Activated naive CD4-positive, alpha-beta T cell treated with anti-CD3 and anti-CD28 coated beads, Interleukin-2, amount 10 ng/mL, durations not matched to agents 5 hours and 36 hours (primary cell): Measurements from ENCODE around the gene LHX3. TPM values are rescaled to one million over a fixed set of nuclear protein-coding genes. Genes with fewer than 3 reads are reported as not detected.

Experiments
- total RNA-seq, 2 experiments: library from RNA; stranded (reverse); gene quantifications; one replicate each; pipeline ENCODE4 v1.2.3, GENCODE V29; 2021

LHX3 gene
- not detected for total RNA-seq

DNA sequence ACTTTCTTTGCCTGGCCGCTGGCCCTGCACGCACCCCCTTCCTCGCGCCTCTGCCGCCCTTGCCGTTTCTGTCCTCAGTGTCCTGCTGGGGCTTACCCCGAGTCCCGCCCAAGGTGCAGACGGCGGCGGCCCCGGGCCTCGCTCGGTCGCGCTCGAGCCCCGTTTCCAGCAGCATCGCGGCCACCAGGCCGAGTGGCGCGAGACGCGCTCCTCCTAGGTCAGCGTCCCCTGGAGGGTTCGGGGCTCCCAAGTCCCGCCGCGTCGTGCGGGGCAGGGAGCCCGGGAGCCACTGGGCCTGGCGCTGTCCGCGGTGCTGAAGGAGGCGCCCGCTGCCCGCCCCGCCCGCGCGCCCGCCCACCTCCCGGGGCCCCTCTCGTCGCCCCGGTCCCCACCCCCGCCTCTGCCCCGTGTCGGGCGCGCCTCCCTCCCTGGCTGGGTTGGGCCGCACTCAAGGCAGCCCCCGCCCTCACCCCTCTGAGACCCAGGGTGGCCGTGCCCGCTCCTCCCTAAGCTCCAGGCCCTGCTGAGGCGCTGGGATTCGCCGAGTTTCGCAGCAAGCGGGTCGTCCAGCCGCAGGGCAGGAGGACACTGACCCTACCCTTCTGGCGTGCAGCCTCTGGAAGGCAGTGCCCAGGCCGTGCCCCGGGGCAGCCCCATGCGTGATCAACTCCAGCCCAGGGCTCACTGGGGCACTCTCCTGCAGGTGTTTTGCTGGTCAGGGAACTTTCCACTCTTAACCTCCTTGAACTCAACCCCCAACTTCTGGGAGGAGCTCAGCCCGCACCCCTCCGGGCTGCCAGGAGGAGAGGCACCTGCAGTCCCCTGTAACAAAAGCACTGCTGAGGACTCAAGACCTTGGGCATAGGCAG lies at the start of gene LHX3:
TSS of gene LHX3 (minus strand) at position 291 of the 869 bp plus-strand sequence. CDS start at position 175, 116 bp downstream.

DNA sequence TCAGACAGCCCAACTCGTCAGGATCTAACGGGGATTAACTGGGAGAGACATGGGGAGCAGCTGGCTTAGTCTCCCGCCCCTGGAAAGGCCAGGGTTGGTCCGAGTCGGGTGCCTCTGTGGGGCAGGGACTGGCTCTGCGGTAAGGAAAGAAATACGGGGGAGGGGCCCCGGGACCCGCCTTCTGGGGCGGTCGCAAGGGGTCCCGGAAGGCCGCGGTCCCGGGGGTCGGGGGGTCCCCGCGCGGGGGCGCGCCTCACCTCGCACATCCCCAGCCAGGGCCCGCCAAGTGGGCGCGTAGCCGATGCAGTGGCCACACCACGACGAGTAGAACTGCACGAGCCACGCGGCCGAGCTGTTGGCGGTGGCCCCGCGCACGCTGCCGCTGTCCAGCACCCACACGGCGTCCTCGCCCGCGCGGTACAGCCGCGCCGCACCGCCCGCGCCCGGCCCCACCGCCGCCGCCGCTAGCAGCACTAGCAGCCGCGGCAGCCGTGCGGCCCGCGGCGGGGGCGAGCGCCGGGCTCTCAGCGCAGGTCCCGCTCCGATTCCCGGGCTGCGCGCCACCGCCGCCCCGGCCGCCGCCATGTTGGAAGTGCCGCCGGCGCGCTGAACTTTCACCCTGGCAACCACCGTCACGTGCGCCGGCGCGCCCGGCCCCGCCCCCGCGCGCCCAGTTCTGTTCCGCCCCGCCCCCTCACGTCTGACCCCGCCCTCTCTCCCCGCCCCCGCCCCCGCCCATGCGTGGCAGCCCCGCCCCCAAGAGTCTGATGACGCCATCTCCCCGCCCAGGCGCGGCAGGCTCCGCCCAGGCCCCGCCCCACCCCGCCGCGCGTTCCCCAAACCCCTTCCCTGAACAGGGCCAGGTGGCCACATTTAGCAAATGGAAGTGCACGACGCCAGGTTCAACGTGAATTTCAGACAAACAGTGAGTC lies 40.6 kb upstream of the LHX3 start, which contains the start of gene QSOX2:
TSS of gene QSOX2 (minus strand) at position 594 of the 932 bp plus-strand sequence. CDS start at position 585, 9 bp downstream.

Other genes with a start within 250 kb of the LHX3 start
- gene UBAC1, start 243.8 kb downstream of the LHX3 start, total RNA-seq: 10 to 100 TPM; 24.3 to 28.5 TPM
- 1 to 10 TPM; 8.3 to 8.7 TPM for gene NACC2, start 109.8 kb downstream of the LHX3 start, total RNA-seq
- gene TMEM250, start 86.3 kb downstream of the LHX3 start, total RNA-seq: 10 to 100 TPM; 51.2 to 52.6 TPM
- gene QSOX2, start 40.7 kb upstream of the LHX3 start, total RNA-seq: 10 to 100 TPM; 11.3 to 12.5 TPM
- gene CCDC187, start 99.0 kb upstream of the LHX3 start, total RNA-seq: under 1 TPM in 1 of 2 experiments, not detected in 1; 0.08 TPM
- 1 to 10 TPM; 7.0 to 7.3 TPM for gene GPSM1, start 122.4 kb upstream of the LHX3 start, total RNA-seq
- gene DNLZ, start 158.6 kb upstream of the LHX3 start, total RNA-seq: 10 to 100 TPM; 16.8 TPM
- under 1 TPM; 0.22 to 0.35 TPM for gene CARD9, start 168.5 kb upstream of the LHX3 start, total RNA-seq
- gene SNAPC4, start 195.0 kb upstream of the LHX3 start, total RNA-seq: 10 to 100 TPM; 11.6 to 13.2 TPM
- 10 to 100 TPM; 76.4 to 77.3 TPM for gene ENTR1, start 205.5 kb upstream of the LHX3 start, total RNA-seq
- gene PMPCA, start 205.5 kb upstream of the LHX3 start, total RNA-seq: 10 to 100 TPM; 51.5 to 56.2 TPM
- gene INPP5E, start 234.7 kb upstream of the LHX3 start, total RNA-seq: 10 to 100 TPM; 19.3 to 20.0 TPM